GM12873 (cell line): ENCODE results near the gene RIMBP2.

Experiments
- CTCF ChIP-seq: IDR thresholded peaks from 2 replicates; pipeline ENCODE4 v1.5.1; 2012; ENCODE audit warnings: low read depth, mild to moderate bottlenecking, moderate library complexity, low read length, control low read depth; ENCODE audit not compliant: insufficient read depth; ENCODE audit errors: missing control alignments

The RIMBP2 gene, protein sequence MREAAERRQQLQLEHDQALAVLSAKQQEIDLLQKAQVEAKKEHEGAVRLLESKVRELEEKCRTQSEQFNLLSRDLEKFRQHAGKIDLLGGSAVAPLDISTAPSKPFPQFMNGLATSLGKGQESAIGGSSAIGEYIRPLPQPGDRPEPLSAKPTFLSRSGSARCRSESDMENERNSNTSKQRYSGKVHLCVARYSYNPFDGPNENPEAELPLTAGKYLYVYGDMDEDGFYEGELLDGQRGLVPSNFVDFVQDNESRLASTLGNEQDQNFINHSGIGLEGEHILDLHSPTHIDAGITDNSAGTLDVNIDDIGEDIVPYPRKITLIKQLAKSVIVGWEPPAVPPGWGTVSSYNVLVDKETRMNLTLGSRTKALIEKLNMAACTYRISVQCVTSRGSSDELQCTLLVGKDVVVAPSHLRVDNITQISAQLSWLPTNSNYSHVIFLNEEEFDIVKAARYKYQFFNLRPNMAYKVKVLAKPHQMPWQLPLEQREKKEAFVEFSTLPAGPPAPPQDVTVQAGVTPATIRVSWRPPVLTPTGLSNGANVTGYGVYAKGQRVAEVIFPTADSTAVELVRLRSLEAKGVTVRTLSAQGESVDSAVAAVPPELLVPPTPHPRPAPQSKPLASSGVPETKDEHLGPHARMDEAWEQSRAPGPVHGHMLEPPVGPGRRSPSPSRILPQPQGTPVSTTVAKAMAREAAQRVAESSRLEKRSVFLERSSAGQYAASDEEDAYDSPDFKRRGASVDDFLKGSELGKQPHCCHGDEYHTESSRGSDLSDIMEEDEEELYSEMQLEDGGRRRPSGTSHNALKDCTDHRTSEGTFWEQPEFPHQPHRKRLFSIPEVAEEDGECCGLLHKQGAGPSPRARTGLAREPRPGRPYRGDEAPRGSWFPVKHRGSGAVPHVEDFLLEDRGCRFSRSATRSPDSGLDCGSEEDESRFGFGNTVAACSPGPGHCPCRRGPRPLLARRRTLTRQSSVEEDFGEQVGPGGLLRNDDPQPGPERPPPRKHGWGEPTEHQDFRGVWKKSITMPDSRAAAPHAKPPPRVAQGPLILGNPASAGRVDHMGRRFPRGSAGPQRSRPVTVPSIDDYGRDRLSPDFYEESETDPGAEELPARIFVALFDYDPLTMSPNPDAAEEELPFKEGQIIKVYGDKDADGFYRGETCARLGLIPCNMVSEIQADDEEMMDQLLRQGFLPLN (N-terminal part only)

GRCh38 chr12:130715998-130716968, at the start of gene RIMBP2:
Gene RIMBP2, minus strand, starts transcription at chr12:130716299. Its CDS starts 237,286 bp downstream, at chr12:130479013.
- no peak for TF ChIP-seq CTCF

GRCh38 chr12:130765186-130765659, 49.1 kb upstream of the RIMBP2 start:
- TF ChIP-seq CTCF, result no peak

DNA sequence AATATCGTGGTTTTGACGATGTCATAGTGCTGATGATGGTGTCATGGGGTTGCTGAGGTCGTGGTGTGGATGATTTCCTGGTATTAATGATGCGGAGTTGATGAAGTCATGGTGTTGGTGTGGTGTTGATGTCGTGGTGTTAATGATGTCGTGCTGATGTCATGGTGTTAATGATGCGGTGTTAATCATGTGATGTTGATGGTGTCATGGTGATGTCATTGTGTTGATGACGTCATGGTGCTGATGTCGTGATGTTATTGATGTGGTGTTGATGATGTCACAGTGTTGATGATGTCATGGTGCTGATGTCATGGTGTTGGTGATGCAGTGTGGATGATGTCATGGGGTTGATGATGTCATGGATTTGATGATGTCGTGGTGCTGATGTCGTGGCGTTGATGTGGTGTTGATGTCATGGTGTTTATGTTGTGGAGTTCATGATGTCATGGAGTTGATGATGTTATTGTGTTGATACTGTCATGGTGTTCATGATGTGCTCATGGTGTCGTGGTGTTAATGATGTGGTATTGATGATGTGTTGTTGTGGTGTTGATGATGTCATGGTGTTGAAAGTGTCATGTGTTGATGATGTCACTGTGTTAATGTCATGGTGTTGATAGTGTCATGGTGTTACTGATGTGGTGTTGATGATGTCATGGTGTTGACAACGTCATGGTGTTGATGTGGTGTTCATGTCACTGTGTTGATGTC, 48.5 kb upstream of the RIMBP2 start:
- TF ChIP-seq CTCF, result no peak

DNA sequence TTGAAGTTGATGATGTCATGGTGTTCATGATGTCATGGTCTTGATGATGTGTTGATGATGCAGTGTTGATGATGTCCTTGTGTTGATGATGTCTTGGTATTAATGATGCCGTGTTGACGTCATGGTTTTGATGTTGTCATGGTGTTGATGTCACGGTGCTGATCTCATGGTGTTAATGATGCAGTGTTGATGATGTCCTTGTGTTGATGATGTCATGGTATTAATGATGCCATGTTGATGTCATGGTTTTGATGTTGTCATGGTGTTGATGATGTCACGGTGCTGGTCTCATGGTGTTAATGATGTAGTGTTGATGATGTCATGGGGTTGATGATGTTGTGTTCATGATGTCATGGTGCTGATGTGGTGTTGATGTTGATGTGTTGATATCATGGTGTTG, 48.0 kb upstream of the RIMBP2 start:
- no peak for TF ChIP-seq CTCF

DNA sequence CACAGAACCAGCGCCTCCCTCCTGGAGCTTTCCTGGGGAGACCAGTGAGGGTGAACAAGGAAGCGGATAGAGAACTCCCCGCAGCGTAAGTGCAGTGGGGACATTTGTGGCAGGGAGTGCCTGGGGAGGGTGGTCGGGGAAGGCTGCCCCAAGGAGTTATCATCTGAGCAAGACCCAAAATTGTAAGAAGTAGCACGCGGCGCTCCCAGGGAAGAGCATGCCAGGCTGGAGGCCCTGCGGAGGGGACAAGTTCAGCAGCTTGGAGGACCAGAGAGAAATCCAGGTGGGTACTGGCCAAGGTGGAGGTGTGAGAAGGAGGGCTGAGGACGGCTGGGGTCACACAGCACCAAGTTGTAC, 46.2 kb upstream of the RIMBP2 start:
- TF ChIP-seq CTCF, result no peak
